HG03039 (cell line): ENCODE measurements around the gene TSPAN15.

Experiments
- ATAC-seq: cut with Tn5 transposase; IDR thresholded peaks from one replicate; pipeline ENCODE4 v1.9.1; 2021; ENCODE audit warnings: mild to moderate bottlenecking, moderate library complexity; ENCODE audit not compliant: unreplicated experiment

Gene TSPAN15

DNA sequence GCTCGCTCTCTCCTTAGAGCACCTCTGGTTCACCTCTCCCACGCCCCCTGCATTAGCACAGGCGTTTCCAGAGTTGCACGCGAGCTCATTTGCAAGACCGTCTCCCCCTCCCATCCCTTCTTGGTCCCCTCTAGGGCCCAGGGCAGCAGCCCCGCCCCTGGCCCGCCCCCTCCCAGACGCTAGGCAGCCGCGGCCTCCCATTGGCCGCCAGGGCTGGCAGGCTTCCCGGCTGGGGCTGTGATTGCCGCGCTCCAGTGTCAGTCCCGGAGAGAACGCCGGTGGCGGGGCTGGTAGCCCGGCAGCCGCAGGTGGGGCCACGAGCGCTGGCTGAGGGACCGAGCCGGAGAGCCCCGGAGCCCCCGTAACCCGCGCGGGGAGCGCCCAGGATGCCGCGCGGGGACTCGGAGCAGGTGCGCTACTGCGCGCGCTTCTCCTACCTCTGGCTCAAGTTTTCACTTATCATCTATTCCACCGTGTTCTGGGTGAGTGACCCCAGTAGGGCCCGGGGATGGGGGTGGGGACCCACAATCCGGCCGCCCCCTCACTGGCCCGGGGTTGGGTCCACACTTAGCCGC, at the start of gene TSPAN15:
Gene TSPAN15, plus strand, starts transcription at position 257 of the 575 bp plus-strand sequence. Its CDS starts 130 bp downstream, at position 387.
- ATAC-seq, result peak; percentile 68

DNA sequence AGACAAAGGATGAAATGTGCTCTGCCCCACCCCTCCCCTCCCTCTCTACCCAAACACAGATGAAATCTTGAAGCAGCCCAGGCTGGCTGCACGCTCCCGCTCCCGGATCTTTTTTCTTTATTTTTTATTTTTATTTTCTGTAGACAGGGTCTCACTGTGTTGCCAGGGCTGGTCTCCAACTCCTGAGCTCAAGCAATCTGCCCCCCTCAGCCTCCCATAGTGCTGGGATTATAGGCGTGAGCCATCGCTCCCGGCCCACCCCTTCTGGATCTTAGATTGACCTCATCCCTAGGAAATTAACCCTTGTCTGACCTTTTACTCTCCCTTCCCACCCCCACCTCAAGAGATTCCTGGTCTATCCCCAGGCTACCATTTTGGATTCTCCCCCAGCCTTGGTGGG, 48.9 kb upstream of the TSPAN15 start:
- no peak for ATAC-seq

DNA sequence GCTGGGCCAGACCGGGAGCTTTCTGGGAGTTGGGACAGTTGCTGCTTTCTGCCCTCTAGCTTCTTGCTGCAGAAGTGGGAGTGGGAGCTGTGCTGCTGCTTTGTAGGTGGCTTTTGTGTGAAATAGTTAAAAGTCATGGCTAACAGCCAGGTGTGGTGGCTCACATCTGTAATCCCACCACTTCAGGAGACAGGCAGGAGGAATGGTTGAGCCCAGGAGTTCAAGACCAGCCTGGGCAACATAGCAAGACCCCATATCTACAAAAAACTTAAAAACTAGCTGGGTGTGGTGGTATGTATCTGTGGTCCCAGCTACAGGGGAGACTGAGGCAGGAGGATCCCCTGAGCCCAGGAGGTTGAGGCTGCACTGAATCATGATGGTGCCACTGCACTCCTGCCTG, 48.2 kb upstream of the TSPAN15 start:
- no peak for ATAC-seq

DNA sequence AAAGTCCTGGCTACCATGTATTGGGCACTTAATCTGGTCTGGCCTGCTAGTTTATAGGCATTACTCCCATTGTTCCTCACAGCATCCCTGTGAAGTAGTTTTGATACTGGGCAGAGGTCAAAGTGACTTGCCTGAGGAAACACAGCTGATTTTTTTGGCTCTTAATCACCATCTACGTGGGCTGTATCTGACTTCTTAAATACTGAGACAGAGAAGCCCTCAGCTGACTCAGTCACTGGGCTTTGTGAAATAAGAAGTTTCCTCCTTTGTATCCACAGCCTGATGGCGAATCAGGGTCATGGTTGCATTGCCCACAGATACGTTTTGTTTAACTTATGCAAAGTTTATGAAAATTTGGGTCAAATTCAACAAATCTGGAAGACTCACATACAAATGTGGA, 47.7 kb upstream of the TSPAN15 start:
- ATAC-seq, result no peak

DNA sequence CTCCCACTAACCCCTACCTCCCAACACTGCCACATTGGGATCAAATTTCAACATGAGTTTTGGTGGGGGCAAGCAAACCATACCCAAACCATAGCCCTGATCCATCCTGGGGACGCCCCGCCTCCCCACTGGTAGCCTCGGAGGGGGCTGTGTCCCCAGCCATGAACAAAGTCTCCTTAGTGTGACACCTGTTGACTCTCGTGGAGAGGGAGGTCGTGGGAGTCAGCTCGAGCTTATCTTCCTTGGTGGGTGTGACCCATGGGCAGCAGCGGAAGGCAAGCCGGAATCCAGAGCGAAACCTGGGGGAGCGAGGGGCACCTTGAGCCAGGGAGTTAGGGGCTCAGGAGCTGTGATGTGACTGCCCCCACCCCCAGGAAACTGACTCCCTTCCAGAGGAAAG, 46.5 kb upstream of the TSPAN15 start:
- ATAC-seq, result no peak

DNA sequence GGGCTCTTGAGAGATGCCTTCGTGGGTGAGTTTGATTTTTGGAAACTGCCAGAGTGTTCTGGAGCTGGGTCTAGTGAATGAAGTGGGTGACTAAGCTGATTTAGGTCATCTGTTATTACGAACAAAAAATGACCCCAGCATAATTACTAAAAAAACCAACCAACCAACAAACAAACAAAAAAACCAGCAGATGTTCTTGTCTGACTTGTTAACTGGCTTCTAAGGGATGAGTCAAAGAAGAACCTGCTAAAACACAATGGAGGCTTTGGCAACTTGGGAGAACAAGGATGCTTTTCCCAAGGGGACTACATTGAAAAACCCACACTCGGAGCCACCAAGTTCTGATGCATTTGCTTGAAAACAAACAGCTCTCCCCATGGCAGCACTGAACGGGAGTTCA, 46.0 kb upstream of the TSPAN15 start:
- ATAC-seq, result no peak

DNA sequence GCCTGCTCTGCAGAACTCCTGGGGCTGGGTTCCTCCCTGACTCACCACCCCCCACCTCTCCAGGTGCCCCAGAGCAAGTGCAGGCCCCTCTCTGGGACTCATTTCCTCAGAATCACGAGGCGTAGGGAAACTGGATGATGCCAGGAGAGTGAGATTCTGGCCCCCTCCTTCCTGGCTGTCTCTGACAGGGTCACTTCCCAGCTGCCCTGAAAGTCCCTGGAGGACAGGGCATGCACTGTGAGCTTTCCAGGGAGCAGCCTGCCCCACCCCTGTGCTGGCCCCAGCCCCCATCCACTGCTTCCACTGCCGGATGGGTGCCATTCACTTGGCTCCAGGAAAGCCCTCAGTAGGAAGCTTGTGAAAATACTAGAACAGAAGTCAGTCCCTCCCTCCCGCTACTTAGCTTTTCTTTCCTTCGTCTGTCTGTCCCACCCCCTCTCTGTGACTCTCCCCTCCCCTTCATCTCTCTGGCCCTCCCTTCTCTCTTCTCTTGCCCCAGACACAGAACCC, 44.9 kb upstream of the TSPAN15 start:
- ATAC-seq, result no peak

DNA sequence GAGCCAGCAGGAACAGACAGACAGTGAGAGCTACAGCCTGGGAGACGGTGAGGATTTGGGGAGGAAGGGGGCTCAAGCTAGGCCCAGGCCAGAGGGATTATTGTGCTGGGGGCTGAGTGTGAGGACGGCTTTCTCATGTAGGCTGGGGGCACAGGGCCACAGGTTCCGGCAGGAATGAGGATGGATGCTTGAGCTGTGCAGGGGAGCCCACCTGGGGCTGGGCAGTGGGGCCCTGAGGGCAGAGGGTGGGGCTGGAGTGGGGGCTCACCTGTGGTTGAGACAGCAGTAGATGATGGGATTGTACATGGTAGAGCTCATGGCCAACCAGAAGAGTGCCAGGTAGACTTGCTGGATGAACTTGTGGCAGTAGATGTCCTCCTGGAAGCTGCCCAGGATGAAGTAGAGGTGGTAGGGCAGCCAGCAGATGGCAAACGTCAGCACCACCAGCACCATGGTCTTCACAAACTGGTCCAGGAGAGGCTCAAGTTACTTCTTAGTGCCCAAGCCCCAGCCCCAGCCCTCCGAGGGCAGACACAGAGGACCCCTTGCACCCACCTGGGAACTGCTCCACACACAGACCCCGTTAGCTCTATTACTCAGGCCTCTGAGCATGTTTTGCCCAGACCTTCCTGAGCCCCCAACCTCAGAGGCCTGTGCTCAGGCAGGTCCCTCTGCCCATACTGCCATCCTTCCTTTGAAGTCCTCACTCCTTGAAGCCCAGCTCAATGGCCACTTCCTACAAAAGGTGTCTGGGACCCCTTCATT, 44.3 kb upstream of the TSPAN15 start:
- no peak for ATAC-seq

DNA sequence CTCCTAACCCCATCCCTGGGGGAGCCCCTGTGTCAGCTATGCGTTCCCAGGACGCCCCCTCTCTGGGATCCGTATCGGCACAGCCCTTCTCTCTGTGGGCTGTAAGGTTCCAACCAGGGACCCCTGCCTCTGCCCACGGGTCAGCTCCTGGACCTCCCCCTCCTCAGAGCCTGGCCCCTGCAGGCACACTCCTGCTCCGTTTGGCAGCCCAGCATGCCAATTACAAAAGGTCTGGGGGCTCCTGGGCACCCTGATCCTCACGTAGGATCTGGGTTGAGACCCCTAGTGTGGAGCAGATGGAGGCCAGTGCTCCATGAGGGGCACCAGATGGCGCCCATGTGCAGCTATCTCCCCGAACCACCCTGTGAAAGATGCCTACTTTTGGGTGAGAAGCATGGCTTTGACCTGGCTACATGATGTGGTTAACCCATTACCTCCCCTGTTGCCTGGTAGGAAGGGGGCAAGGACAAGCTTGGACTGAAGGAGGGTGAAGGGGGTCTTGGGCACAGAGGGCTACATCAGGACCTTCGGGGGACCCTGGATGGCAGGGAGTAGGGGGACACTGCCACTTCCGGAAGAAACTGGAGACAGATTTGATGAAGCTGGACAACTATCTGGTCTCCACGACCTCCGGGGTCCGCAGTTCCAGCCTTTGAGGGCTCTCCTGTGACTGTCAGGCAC, 43.5 kb upstream of the TSPAN15 start:
- no peak for ATAC-seq

DNA sequence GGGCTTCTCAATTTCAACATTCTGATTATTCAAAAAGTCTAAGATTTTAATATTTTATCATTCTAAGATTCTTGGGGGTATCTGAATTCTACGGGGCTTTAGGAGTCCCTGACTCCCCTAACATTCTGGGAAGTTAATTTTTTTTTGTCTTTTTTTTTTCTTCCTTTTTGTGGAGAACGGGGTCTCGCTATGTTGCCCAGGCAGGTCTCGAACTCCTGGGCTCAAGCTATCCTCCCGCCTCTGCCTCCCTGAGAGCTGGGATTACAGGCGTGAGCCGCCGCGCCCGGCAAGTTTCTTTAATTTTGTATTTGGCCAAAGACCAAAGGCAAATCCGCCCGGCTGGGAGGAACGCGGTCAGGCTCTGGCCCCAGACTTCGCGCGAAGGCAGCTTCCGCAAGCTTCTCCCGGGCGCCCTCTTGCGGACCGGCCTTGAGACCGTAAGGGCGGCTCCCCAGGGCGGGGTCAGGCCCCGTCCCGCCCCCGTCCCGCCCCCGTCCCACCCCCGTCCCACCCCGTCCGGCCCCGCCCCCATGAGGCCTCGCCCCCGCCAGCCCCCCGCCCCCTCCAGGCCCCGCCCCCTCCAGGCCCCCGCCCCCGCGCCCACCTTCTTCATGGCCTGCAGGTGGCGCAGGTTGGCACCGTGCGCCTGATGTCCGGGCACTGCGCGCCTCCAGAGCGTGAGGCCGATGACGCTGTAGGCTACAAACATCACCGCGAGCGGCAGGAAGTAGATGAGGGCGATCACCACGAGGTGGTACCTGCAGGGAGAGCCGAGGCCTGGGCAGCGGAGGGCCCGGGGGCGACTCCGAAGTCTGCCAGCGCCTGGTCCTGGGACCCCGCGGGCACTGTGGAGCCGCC, 42.7 kb upstream of the TSPAN15 start:
- peak; percentile 79 for ATAC-seq

DNA sequence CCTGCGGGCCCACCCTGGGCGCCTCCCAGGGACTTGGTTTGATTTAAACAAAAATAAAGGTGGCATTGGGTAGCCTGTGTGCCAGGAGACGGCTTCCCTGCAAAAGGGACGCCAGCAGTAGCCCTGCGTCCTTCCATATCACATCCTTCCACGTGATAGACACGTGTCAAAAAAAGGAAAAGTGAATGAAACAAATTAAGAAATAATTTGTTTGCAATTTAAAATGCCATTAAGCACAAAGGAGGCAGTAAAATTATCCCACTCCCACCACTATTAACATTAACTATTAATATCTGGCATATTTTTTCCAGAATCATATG, 42.1 kb upstream of the TSPAN15 start:
- ATAC-seq, result no peak

DNA sequence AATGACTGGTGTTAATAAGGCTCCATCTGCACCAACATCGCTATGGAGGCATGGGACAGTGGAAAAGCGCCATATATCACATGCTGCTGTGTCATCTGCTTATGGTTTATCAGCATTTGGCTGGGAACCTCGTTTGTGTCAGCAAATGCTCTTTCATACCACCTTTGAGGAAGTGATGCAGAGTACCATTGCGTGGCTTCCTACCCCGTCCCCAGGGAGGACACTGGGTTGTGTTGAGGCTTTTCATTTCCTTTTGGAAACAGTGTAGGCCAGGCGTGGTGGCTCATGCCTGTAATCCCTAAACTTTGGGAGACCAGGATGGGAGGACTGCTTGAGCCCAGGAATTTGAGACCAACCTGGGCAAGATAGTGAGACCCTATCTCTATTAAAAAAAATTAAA, 41.3 kb upstream of the TSPAN15 start:
- ATAC-seq, result no peak

DNA sequence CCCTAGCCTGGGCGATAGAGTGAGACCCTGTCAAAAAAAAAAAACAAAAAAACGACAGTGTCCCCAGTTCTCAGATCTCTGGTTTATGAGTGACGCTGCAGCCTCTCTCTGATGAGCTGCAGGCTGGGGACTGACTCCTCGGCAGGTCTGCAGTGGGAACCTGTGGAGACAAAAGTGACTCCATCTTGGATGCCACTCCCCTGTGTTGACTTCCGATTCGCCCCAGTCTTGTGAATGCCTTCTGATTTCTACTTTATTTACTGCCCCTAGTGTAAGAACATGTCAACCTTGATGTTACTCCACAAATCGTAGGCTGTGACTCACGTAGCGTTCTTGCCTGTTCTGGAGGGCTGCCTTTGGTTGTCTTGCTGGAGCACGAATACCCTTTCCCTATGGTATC, 40.8 kb upstream of the TSPAN15 start:
- ATAC-seq, result no peak

DNA sequence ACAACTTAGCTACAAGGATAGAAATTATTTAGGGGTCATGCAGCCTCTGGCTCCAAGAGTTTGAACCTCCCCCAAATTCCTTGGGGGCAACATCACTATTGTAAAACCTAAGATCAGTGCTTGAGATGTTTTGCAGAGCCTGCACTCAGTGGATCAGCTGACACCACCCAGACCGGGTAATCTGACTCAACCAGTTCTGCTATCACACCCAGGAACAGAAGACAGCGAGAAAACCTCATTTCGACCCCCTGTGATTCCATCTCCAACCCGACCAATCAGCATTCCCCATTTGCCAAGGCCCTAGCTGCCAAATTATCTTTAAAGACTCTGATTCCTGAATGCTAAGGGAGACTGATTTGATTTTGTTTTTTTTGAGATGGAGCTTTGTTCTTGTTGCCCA, 39.8 kb upstream of the TSPAN15 start:
- ATAC-seq, result no peak

DNA sequence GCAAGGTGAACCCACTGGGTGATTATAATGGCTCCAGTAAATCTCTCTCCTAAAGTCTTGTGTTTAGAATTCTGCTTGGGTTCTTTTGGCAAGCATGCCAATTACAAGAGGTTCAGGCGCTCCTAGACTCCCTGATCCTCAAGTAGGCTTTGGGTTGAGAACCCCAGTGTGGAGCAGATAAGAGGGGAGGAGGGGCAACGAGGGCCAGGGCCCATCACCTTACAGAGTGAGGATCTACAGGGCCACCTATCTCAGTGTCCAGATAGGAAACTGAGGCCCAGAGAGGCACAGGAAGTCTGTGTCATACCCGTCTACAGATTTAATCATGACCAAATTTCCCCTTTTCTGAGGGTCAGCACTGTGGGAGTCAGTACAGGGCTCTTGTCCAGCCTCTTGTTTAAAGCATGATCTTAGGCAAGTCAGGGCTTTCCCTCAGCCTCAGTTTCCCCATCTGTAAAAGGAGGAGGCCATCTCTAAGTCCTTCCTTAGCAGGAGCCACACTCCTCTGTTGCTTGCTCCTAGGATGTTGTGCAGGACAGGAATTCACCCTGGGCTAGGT, 39.0 kb upstream of the TSPAN15 start:
- no peak for ATAC-seq

DNA sequence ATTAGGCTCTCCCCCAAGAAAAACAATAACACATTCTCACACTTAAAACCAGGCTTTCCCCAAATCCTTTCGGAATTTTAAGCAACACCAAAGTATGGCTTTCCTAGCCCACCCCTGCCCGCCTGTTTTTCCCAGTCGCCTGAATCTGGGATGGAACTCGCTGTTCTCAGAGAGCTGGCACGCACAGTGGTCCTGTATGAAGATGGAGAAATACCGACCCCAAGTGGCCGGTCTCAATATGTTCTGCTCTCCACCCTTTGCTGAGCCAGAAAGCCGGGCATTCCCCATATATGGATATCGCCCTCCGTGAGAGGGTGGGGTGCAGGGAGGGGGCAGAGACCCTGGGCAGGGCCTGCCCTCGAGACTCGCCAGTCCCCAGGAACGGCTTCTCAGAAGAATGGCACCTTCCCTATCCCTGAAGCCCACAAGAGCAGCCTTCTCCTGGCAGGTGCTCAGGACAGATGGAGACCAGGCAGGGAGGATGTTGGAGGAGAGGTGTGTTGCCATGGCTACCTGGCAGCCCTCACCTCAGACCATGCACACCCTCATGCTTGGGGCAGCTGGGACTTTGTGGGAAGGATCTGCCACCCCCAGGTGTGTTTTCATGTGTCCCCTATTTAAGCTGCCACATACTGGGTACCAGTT, 37.9 kb upstream of the TSPAN15 start:
- no peak for ATAC-seq

DNA sequence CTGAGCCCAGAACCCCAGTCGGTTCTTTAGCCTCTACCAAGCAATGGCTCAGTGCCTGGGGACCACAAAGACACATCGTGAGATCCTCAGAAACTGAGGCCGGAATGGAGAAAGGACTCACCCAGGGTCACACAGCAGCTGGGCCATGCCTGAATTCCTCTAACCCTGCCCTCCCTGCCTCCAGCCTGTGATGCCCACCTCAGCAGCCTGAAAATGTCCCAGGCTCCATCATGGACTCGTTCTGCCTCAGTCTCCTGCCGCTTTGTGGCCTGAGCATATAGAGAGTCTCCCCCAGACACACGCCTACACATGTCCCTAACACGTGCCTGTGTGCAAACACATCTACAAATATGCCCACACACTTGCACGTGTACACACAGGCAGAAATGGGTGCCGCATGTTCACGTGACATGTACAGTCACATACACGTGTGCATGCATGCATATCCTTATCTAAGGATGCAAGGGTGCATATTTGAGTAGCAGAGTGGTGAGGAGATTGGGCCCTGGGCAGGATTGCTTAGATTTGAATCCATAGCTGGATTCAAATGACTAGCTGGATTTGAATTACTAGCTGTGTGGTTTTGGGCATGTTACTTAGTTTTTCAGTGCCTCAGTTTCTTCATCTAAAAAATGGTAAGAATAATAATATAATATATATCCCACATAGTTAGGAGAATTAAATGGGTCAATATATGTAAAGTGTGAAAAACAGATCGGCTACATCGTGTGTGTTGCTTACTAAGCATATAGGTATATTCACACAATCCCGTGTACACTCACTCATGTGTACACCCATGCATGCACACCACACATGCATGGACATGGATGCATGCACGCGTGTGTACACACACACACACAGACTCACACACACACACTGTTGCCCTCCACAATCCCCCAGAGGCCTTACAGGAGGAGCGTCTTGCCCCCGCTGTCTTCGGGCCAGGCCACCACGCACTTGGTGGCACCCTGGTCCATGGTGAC, 36.9 kb upstream of the TSPAN15 start:
- no peak for ATAC-seq

DNA sequence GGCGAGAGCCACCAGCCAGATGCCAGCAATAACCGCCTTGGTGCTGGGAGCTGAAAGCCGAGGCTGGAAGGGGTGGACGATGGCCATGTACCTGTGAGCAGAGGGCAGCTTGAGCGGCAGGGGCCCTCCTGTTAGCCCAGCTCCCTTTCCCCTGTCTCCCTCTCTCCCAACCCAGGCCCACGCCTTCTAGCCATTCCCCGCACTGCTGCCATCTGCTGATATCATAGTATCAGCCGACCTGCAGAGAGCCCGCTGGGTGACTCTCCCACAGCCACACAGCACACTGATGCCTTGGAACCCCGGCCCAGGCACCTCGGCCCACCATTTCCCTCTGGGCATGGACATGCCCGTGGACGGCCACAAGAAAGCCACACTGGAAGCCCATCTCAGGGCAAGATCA, 36.2 kb upstream of the TSPAN15 start:
- ATAC-seq, result no peak

DNA sequence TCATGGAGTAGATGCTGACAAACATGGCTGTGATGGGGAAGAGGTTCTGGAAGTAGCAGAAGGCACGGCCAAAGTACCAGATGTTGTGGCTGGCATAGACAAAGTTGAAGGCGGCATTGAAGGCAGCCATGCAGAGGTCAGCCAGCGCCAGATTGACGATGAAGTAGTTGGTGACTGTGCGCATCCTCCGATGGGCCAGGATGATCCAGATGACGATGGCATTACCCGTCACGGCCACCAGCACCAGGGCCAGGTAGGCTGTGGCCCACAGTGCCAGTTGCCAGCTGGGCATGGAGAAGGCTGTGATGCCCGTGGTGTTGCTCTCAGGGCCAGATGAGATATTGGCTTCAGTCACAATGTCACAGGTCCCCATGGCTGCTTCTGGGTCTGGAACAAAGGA, 35.3 kb upstream of the TSPAN15 start:
- ATAC-seq, result no peak
